Peyer's patch (tissue), 4 donors: ENCODE data around the gene ERVH48-1.
"Not testable (repeated sequence)": the region's sequence is repeated elsewhere in the genome, so short reads cannot be mapped to it uniquely, and the experiment has no call there.

ENCODE experiments used
- CTCF ChIP-seq, 6 experiments: fragments of 450-650 bp in 4 of 6; fragments of 200-600 bp in 2 of 6; sonication (generic) in 1 of 6; IDR thresholded peaks; one replicate each; pipeline ENCODE4 v1.5.1; 2017 to 2019; ENCODE audit warnings: antibody characterized with exemption in 6 of 6, mild to moderate bottlenecking in 3 of 6, moderate library complexity in 1 of 6
- POLR2A ChIP-seq, 2 donors: fragments of 450-650 bp; IDR thresholded peaks; one replicate each; pipeline ENCODE4 v1.5.1; 2017; ENCODE audit warnings: antibody characterized with exemption in 2 of 2, mild to moderate bottlenecking in 2 of 2, moderate library complexity in 2 of 2

- not testable (repeated sequence) for TF ChIP-seq CTCF, POLR2A (IDR thresholded peaks at IDR 0.05)
These were observed 7.1 kb upstream of the ERVH48-1 start for GRCh38 chr21:42932378-42933136.
